HG02870 (cell line): Measurements from ENCODE around the gene RNU7-1.

Experiments
- ATAC-seq: cut with Tn5 transposase; IDR thresholded peaks from one replicate; pipeline ENCODE4 v1.9.1; 2021; ENCODE audit warnings: mild to moderate bottlenecking, moderate library complexity; ENCODE audit not compliant: unreplicated experiment

The RNU7-1 gene

DNA sequence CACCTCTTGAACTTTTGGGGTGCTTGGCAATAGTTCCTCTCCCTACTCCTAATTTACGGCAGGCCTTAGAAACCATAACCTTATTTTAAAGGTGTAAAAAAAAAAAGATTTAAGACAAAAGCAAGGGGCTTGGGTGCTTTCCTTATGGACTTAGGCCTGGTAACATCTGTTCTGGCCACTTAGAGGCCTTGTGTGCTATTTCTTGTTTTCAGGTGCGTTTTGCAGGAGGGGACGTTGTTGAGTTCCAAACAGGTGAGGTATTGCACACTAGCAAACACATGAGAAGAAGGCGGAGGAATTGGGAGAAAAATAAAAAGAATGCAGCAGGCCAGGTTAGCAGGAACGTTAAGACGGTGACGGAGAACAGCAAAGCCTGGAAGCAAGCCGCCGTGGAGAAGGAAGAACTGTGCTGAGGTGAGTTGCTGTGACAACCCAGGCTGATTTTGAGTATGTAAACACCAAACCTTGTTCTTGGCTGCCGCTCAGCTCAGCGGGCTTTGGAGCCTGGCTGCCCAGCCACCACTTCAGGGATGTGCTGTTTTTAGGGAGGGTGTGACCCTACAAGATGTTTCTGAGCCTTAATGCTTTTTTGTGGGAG, 44.4 kb downstream of the RNU7-1 start:
- no peak for ATAC-seq
